ENCODE results near the gene SP1. TPM values are rescaled to one million over a fixed set of nuclear protein-coding genes. Genes with fewer than 3 reads are reported as not detected.

The SP1 gene
- total RNA-seq, 1 experiment from 2014 or later: 72.9 TPM

DNA sequence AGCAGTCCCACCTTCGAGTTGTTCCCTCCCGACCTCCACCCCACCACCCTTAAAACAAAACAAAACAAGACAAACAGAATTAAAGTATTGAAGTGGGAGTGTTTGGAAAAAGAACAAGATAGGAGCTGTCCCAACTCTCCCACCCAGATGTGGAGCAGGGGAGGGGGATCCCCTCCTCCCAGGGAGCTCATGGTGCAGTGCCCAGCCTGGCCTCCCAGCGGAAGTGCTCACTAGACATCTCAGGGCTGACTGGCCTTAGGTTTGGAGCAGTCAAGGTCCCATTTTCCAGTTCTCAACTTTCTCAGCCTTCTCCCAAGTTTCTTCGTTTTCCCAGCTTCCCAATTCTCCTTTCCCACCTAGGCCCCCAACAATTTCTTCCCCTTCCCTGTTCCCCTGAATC, 46.7 kb upstream of the SP1 start:
- TF ChIP-seq, protein P1, sequence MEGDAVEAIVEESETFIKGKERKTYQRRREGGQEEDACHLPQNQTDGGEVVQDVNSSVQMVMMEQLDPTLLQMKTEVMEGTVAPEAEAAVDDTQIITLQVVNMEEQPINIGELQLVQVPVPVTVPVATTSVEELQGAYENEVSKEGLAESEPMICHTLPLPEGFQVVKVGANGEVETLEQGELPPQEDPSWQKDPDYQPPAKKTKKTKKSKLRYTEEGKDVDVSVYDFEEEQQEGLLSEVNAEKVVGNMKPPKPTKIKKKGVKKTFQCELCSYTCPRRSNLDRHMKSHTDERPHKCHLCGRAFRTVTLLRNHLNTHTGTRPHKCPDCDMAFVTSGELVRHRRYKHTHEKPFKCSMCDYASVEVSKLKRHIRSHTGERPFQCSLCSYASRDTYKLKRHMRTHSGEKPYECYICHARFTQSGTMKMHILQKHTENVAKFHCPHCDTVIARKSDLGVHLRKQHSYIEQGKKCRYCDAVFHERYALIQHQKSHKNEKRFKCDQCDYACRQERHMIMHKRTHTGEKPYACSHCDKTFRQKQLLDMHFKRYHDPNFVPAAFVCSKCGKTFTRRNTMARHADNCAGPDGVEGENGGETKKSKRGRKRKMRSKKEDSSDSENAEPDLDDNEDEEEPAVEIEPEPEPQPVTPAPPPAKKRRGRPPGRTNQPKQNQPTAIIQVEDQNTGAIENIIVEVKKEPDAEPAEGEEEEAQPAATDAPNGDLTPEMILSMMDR (IDR thresholded peaks at IDR 0.05; ENCODE audit: unreplicated experiment): no peak
- CTCF ChIA-PET: interaction anchor here (0.6 to 1.9 kb wide), 5 partner anchors 12 to 175 kb away, joined by 3 to 7 read pairs (median 3); no protein-coding TSS in a partner anchor
- H3K36me3 Mint-ChIP-seq (ENCODE audit: insufficient read depth, unreplicated experiment): peaks cover 7% of the 10 kb centered on the region
- POLR2A ChIA-PET: interaction anchor here (1.1 kb wide), 1 partner anchor 11 kb away, joined by 3 read pairs; no protein-coding TSS in a partner anchor
- no peaks in the 10 kb centered on the region for H3K9me3 Mint-ChIP-seq (ENCODE audit: unreplicated experiment)
- H3K4me1 Mint-ChIP-seq (ENCODE audit: insufficient read depth, unreplicated experiment): peaks cover 6% of the 10 kb centered on the region
- peaks cover 36% of the 10 kb centered on the region for H3K27me3 Mint-ChIP-seq (ENCODE audit: insufficient read depth, unreplicated experiment)
- BruUV-seq (replicated peaks): no TSS peak
- H3K27ac Mint-ChIP-seq (ENCODE audit: low read depth, unreplicated experiment): no peak overlapping the region
- DNase-seq (ENCODE audit: unreplicated experiment): no peak
- H3K4me3 Mint-ChIP-seq (ENCODE audit: unreplicated experiment): no peak overlapping the region
- intact Hi-C loops (cut with micrococcal nuclease): no loop called here

DNA sequence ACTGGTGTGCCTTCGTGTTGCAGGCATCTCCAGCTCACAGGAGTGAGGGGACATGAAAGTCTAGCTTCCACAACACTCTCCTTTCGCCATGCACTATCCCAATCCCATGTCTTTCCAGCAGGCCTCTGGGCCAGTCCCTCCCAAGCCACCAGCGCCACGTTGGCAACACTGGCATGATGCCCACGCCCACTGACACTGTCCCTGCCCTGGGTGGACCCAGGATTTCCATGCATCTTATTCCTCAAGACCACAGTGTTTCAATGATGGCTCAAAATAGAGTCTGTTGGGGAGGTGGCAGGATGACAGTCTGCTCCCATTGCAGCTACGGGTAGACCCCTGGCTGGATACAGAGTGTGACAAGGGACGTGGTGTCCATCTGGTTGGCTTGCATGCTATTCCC, 46.1 kb upstream of the SP1 start:
- Mint-ChIP-seq H3K9me3 (ENCODE audit: unreplicated experiment) (no peaks in the 10 kb centered on the region), H3K4me3 (ENCODE audit: unreplicated experiment) (no peak overlapping the region), H3K36me3 (ENCODE audit: insufficient read depth, unreplicated experiment) (peaks cover 7% of the 10 kb centered on the region), H3K27me3 (ENCODE audit: insufficient read depth, unreplicated experiment) (peaks cover 41% of the 10 kb centered on the region), H3K27ac (ENCODE audit: low read depth, unreplicated experiment) (no peak overlapping the region), H3K4me1 (ENCODE audit: insufficient read depth, unreplicated experiment) (peaks cover 6% of the 10 kb centered on the region)
- intact Hi-C loops (cut with micrococcal nuclease): no loop called here
- ChIA-PET CTCF (interaction anchor here (0.6 to 2.4 kb wide), 5 partner anchors 9 to 175 kb away, joined by 3 to 8 read pairs (median 7); no protein-coding TSS in a partner anchor), POLR2A (interaction anchor here (0.6 kb wide), 1 partner anchor 20 kb away, joined by 4 read pairs; no protein-coding TSS in a partner anchor)
- TF ChIP-seq, protein P1 (IDR thresholded peaks at IDR 0.05; ENCODE audit: unreplicated experiment): no peak
- BruUV-seq (replicated peaks): no TSS peak
- no peak for DNase-seq (ENCODE audit: unreplicated experiment)

DNA sequence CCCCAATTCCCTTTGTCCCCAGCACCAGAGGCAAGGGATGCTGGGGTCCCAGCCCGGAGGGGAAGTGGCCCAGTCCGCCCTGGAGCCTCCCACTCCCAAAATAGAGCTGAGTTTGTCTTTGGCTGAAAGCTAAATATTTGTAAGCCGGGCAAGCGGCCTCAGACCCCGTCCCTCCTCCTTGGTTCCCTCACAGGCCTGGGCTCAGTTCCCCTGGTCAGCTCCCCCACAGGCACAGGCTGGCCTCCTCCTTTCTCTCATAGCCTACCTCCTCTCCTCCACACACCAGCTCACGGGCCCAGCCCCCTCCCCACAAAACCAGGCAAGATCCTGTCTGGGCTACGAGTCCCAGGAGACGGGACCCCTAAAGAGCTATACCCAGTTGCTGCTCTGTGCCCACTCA, 45.2 kb upstream of the SP1 start:
- TF ChIP-seq, protein P1 (IDR thresholded peaks at IDR 0.05; ENCODE audit: unreplicated experiment): no peak
- no TSS peak for BruUV-seq (replicated peaks)
- no peak for DNase-seq (ENCODE audit: unreplicated experiment)
- Mint-ChIP-seq H3K36me3 (ENCODE audit: insufficient read depth, unreplicated experiment) (peaks cover 7% of the 10 kb centered on the region), H3K4me1 (ENCODE audit: insufficient read depth, unreplicated experiment) (peaks cover 6% of the 10 kb centered on the region), H3K9me3 (ENCODE audit: unreplicated experiment) (no peaks in the 10 kb centered on the region), H3K27ac (ENCODE audit: low read depth, unreplicated experiment) (no peak overlapping the region), H3K27me3 (ENCODE audit: insufficient read depth, unreplicated experiment) (peaks cover 47% of the 10 kb centered on the region), H3K4me3 (ENCODE audit: unreplicated experiment) (no peak overlapping the region)
- intact Hi-C loops (cut with micrococcal nuclease): no loop called here
- ChIA-PET POLR2A (interaction anchor here (0.7 kb wide), 2 partner anchors 10 to 17 kb away, joined by 3 read pairs; no protein-coding TSS in a partner anchor), CTCF (interaction anchor here (0.7 to 2.4 kb wide), 6 partner anchors 10 to 87 kb away, joined by 3 to 9 read pairs (median 4); partner anchors contain the start of gene AAAS)

DNA sequence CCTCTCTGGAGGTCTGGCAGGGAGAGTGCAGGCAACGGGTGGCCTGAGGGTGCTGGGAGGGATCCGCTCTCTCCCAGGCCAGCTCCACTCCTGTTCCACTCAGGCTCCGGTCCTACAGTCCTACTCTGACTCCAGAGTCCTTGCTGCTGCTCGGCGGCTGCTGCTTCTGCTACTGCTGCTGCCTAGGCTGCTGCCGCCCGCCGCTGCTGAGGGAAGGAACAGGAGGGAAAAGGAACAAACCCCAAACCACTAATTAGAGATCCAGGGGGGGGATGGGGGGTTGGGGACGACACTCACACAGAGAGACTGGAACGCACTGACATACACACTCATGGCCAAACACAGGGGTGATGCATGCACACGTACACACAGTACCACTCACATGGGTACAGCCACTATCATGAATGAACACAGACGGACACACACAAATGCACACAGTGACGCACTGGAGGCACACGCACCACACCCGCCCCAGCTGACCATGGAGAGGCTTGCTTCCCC, 43.7 kb upstream of the SP1 start, which contains the start of gene SP7:
TSS of gene SP7 (minus strand) at position 174 of the 501 bp plus-strand sequence. CDS start 708 bp downstream, outside the sequence.
- ChIA-PET CTCF (interaction anchor here (1.2 to 2.4 kb wide), 3 partner anchors 11 to 171 kb away, joined by 3 to 9 read pairs (median 8); partner anchors contain the start of genes AAAS and NPFF), POLR2A (interaction anchor here (0.5 to 0.9 kb wide), 2 partner anchors 12 to 59 kb away, joined by 3 read pairs; no protein-coding TSS in a partner anchor)
- Mint-ChIP-seq H3K36me3 (ENCODE audit: insufficient read depth, unreplicated experiment) (peaks cover 7% of the 10 kb centered on the region), H3K4me3 (ENCODE audit: unreplicated experiment) (no peak within 1 kb of the TSS), H3K27ac (ENCODE audit: low read depth, unreplicated experiment) (no peak within 1 kb of the TSS), H3K9me3 (ENCODE audit: unreplicated experiment) (no peaks in the 10 kb centered on the region), H3K4me1 (ENCODE audit: insufficient read depth, unreplicated experiment) (peaks cover 6% of the 10 kb centered on the region), H3K27me3 (ENCODE audit: insufficient read depth, unreplicated experiment) (peaks cover 61% of the 10 kb centered on the region)
- intact Hi-C loops (cut with micrococcal nuclease): no loop called here
- no TSS peak for BruUV-seq (replicated peaks)
- DNase-seq (ENCODE audit: unreplicated experiment): no peak
- TF ChIP-seq, protein P1 (IDR thresholded peaks at IDR 0.05; ENCODE audit: unreplicated experiment): no peak
